ENCODE results near the gene JMJD8.
A peak's percentile ranks its signal among the peaks of the same experiment; 100 is the strongest.

Gene JMJD8

DNA sequence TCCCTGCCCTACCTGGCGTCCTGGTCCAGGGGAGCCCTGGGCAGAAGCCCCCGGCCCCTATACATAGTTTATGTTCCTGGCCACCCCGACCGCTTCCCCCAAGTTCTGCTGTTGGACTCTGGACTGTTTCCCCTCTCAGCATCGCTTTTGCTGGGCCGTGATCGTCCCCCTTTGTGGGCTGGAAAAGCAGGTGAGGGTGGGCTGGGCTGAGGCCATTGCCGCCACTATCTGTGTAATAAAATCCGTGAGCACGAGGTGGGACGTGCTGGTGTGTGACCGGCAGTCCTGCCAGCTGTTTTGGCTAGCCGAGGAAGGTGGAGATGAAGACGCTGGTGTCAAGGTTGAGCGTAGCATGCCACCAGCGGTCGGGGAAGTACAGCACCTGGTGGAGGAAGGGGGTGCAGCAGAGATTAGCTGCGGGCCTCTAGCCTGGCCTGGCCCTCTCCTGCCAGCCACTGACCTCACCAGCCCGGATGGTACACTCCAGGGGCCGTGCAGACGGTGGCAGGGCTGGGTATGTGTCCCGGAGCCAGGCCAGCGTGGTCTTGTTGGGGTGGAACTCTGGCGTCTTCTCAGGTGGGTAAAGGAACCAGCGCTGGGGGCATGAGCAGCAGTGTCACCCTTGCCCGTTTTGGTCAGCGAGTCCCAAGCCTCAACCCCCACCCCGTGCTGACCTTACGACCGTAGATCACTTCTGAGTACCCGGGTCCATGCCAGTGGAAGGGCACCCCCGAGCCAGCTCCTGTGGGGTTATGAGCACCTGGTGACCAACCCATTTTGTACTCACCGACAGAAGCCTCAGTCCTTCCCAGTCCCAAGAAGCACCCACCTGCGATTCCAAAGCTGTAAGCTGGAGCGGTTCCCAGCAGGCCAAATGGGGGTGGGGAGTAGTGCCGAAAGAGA is 1.4 kb downstream of the JMJD8 start (continued):
- TF ChIP-seq PRDM4 (tag by site-specific recombination; IDR thresholded peaks at IDR 0.05) (0 out of 2 replicates have a peak, but pooled peaks have one; percentile 11), ZNF561 (tag by site-specific recombination; IDR thresholded peaks at IDR 0.05; ENCODE audit: borderline replicate concordance) (peak; percentile 20; the same call in 1 of the 2 replicates), ZNF266 (tag by site-specific recombination; IDR thresholded peaks at IDR 0.05; ENCODE audit: low read depth) (no peak), ZNF488 (tag by site-specific recombination; IDR thresholded peaks at IDR 0.05) (no peak), ZSCAN16 (tag by site-specific recombination; IDR thresholded peaks at IDR 0.05) (no peak), ZNF175 (tag by site-specific recombination; IDR thresholded peaks at IDR 0.05) (no peak), ZNF248 (tag by site-specific recombination; IDR thresholded peaks at IDR 0.05) (no peak), ZNF292 (tag by site-specific recombination; IDR thresholded peaks at IDR 0.05; ENCODE audit: borderline replicate concordance, low read depth) (no peak)

DNA sequence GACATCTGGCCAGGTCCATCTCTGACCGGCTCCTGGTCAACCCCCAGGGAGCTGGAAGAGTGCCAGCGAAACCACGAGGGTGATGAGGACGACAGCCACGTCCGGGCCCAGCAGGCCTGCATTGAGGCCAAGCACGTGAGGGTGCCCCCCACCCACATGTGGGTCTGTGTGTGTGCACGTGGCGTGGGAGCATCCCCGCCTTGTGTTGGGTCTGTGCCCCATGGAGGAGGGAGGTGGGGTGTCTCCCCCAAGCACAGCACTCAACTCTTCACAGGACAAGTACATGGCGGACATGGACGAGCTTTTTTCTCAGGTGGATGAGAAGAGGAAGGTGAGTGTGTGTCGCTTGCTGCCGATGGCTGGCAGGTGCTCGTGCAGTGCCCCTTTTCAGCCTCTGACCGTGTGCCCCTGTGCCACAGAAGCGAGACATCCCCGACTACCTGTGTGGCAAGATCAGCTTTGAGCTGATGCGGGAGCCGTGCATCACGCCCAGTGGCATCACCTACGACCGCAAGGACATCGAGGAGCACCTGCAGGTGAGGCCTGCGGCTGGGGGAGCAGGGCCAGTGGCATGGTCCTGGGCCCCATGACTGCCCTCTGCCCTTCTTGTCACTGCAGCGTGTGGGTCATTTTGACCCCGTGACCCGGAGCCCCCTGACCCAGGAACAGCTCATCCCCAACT is 2.2 kb downstream of the JMJD8 start:
- POLR2A ChIA-PET = interaction anchor here (0.6 to 5.4 kb wide), 7 partner anchors 8 to 130 kb away, joined by 3 to 57 read pairs (median 6); partner anchors contain the start of genes ANTKMT, RHOT2 and WDR24
- H3K4me3 ChIP-seq (ENCODE audit: low read depth, low read length) = peak overlapping the region; percentile 82
- H3K36me3 ChIP-seq (ENCODE audit: control insufficient read depth in 2 of 2, insufficient read depth in 1 of 2, low read length in 2 of 2) = peaks cover 3 to 54% of the 10 kb centered on the region in 2 experiments; a peak in 1 of 3 replicates
- CTCF ChIA-PET = interaction anchor here (0.6 to 1.1 kb wide), 5 partner anchors 14 to 376 kb away, joined by 3 to 5 read pairs (median 3); no protein-coding TSS in a partner anchor
- H3K27ac ChIP-seq (ENCODE audit: extremely low read depth, low read depth, low read length) = peak overlapping the region; percentile 97
- no peaks in the 10 kb centered on the region for H3K9me3 ChIP-seq (ENCODE audit: control insufficient read depth, insufficient read depth, low read depth, low read length)
- peaks cover 14% of the 10 kb centered on the region; the same call in 1 of the 2 replicates for H3K4me1 ChIP-seq (ENCODE audit: control insufficient read depth, insufficient read depth, low read length)
- TF ChIP-seq ZNF155 (tag by site-specific recombination; IDR thresholded peaks at IDR 0.05) = no peak
- TF ChIP-seq ZNF777 (tag by site-specific recombination; IDR thresholded peaks at IDR 0.05; ENCODE audit: borderline replicate concordance) = no peak
- TF ChIP-seq ZNF2 (tag by site-specific recombination; IDR thresholded peaks at IDR 0.05) = 0 out of 2 replicates have a peak, but pooled peaks have one; percentile 58
- no peak for TF ChIP-seq ZNF335 (tag by site-specific recombination; conservative IDR thresholded peaks at IDR 0.05)
- no peak for TF ChIP-seq ZNF292 (tag by site-specific recombination; IDR thresholded peaks at IDR 0.05; ENCODE audit: borderline replicate concordance, low read depth)
- TF ChIP-seq ZNF843 (tag by site-specific recombination; IDR thresholded peaks at IDR 0.05) = no peak; the same call in 1 of the 2 replicates
- no peak for TF ChIP-seq ZNF776 (tag by site-specific recombination; IDR thresholded peaks at IDR 0.05; ENCODE audit: borderline replicate concordance)
- TF ChIP-seq ZNF529 (tag by site-specific recombination; IDR thresholded peaks at IDR 0.05; ENCODE audit: insufficient replicate concordance) = no peak
- TF ChIP-seq ZNF544 (tag by site-specific recombination; IDR thresholded peaks at IDR 0.05) = no peak
- no peak for TF ChIP-seq ZNF157 (tag by site-specific recombination; IDR thresholded peaks at IDR 0.05)
- TF ChIP-seq SP7 (tag by site-specific recombination; IDR thresholded peaks at IDR 0.05) = peak; percentile 8; the same call in 1 of the 2 replicates
- no peak for TF ChIP-seq ZNF138 (tag by site-specific recombination; IDR thresholded peaks at IDR 0.05; ENCODE audit: borderline replicate concordance)
- TF ChIP-seq MZF1 (tag by site-specific recombination; IDR thresholded peaks at IDR 0.05; ENCODE audit: borderline replicate concordance) = peak; percentile 51; the same call in 1 of the 2 replicates
- no peak for TF ChIP-seq ZNF571 (tag by site-specific recombination; IDR thresholded peaks at IDR 0.05)
- TF ChIP-seq ZIC2 (tag by site-specific recombination; IDR thresholded peaks at IDR 0.05) = peak; percentile 88
- no peak for TF ChIP-seq KLF10 (tag by site-specific recombination; IDR thresholded peaks at IDR 0.05)
- TF ChIP-seq, protein P1, sequence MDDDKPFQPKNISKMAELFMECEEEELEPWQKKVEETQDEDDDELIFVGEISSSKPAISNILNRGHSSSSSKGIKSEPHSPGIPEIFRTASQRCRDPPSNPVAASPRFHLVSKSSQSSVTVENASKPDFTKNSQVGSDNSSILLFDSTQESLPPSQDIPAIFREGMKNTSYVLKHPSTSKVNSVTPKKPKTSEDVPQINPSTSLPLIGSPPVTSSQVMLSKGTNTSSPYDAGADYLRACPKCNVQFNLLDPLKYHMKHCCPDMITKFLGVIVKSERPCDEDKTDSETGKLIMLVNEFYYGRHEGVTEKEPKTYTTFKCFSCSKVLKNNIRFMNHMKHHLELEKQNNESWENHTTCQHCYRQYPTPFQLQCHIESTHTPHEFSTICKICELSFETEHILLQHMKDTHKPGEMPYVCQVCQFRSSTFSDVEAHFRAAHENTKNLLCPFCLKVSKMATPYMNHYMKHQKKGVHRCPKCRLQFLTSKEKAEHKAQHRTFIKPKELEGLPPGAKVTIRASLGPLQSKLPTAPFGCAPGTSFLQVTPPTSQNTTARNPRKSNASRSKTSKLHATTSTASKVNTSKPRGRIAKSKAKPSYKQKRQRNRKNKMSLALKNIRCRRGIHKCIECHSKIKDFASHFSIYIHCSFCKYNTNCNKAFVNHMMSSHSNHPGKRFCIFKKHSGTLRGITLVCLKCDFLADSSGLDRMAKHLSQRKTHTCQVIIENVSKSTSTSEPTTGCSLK (tag by site-specific recombination; IDR thresholded peaks at IDR 0.05) = no peak
- no peak for TF ChIP-seq ZNF830 (tag by site-specific recombination; IDR thresholded peaks at IDR 0.05; ENCODE audit: low read depth)
- TF ChIP-seq ZNF621 (tag by site-specific recombination; IDR thresholded peaks at IDR 0.05) = no peak
- TF ChIP-seq ZNF580 (tag by site-specific recombination; IDR thresholded peaks at IDR 0.05) = peak; percentile 32; the same call in 1 of the 2 replicates
- TF ChIP-seq HOXC10 (CRISPR knock-in tag; IDR thresholded peaks at IDR 0.05) = no peak

All from HEK293 (cell line).